NCI-H2081 treated with DMSO at 0.1 percent for 48 hours (cell line): Measurements from ENCODE around the gene GGA1.
"Not testable (repeated sequence)": the region's sequence is repeated elsewhere in the genome, so short reads cannot be mapped to it uniquely, and the experiment has no call there.

Experiments used
- DNase-seq: peaks from one replicate; lab custom pipeline; 2025; lab: John Stamatoyannopoulos, UW

The GGA1 gene

DNA sequence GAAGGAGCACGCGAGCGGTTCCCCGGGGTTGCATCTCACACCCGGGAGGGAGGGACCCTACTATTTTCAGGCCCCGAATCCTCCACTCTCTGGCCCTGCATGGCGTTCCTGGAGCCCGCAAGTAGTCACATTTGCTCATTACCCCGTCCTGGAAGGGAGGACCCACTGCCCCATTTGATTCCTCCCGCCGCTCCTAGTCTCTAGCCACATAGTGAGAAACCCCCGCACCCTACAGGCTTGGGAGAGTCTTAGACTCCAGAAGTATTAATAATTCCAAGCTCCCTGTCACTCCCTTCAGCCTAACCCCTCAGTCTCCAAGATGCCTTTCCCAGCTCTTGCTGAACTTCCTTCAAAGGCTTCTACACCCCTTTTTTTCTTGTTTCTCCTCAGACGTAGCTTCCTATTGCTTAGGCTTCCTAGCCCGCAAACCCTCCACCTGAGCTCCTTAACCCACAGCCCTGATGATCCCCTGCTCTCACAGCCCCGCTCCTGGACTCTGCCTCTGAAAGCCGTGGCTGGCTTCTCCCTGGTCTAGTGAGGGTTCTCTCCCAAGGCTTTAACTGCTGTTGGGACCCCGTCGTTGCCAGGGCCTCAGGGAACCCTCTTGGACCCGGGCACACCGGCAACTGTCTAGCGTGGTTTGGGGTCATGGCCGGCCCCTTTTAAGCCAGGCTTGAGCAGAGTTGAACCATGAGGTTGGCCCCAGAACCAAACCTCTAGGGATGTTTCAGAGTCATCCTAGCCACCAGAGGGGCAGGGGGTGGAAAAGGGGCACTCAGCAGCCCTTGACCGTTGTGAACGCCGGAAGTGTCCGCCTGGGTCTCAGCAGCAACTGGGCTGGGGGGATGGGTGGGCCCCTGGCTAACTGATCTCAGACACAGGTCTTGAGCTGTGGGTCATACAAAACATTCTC lies 862 bp downstream of the GGA1 start:
- no peak for DNase-seq

DNA sequence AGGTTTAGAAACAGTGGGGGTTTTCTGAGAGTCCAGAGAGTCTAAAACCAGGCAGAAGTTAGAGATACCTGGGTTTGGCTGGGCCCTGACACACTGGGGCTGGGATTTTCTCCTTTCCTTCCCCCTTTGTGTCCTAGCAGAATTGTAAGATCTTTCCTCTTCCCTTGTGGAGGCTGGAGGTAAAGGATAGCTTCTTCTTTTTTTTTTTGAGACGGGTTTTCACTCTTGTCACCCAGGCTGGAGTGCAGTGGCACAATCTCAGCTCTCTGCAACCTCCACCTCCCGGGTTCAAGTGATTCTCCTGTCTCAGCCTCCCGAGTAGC lies 1.5 kb downstream of the GGA1 start:
- DNase-seq, result not testable (repeated sequence)

DNA sequence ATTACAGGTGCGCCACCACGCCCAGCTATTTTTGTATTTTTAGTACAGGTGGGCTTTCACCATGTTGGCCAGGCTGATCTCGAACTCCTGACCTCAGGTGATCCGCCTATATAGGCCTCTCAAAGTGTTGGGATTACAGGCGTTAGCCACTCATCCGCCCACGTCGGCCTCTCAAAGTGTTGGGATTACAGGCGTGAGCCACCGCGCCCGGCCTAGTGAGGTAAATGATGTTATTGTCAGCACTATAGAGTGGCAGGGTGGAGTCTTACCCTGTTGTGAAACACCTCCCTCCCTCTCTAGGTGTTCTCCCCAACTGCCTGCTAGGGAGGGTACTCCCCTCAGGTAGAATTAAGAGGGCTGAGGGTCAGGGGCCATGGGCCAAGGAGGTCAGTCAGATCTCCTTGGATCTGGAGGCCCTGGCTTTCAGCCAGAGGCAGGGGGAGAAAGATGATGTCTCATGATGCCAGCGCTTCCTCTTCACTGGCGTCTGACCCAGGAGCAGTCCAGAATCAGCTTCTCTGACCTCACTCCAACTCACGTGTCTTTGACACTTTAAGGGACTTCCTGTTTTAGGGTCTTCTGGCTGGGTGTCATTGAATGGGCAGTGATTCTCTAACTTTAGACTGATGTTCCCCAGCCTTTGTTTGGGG lies 2.0 kb downstream of the GGA1 start:
- no peak for DNase-seq

DNA sequence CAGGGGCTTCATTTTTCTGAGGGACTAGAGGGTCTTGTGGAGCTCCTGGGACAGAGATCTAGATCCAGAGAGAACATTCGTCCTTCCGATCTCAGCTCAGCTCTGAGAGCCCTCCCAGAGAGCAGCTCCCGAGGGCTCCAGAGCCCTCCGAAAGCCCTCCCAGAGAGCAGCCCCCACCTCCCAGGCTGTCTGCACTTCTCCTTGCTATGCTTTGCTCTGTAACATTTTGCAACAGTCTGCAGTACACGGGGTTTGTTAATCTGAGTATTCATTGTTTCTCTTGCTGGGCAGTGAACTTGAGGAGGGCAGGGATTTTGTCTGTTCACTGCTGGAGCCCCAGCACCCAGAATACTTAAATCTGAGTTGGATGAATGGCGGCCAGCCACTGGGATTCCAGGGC lies 2.6 kb downstream of the GGA1 start:
- no peak for DNase-seq

DNA sequence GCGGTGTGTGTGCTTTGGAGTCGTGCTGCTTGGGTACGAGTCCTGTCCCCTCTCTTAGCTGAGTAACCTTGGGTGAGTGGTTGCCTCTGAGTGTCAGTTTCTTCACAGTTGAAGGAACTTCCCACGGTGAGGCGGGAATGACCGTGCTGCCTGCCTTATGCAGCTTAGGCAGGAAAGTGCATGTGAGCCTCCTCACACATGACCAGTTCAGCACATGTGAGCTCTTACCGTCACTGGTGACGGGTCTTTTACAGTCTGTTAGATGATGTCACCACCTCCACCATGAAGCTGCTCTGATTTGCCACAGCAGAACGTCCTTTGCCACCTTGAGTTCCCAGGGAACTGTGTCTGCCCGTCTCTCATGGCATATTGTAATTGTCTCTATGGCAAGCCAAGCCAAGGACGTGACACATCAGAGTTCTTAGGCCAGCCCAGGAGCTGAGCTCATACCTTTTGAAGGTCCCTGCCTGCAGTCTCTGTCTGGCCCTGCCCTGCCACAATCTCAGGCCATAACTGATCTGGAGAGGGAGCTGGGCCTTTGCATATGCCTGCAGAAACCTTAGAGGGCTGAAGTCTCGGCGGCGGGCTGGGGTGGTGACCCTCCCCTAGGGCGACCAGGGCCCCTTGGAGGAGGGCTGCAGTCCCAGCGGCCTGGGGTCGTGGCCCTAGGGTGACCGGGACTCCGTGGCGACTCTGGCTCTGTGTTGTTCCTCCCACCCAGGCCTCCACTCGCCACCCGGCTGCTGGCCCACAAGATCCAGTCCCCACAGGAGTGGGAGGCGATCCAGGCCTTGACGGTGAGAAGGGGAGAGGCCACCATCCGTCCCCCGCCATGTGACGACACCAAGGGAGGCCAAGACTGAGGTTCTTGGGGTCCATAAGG lies 7.8 kb downstream of the GGA1 start:
- DNase-seq, result no peak

DNA sequence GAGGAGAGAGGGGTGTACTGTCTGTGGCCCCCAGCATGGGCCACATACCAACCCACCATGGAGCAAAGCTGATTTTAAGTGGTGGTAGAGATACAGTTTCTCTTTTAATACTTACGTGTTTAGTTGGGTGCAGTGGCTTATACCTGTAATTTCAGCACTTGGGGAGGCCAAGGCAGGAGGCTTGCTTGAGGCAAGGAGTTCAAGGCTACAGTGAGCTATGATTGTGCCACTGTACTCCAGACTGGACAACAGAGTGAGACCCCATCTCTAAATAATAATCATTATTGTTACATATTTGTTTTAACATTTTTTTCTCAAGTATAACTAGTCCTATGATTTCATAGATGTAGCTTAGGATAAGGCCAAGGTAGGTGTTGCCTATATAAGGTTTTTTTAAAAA lies 8.8 kb downstream of the GGA1 start:
- DNase-seq, result no peak

DNA sequence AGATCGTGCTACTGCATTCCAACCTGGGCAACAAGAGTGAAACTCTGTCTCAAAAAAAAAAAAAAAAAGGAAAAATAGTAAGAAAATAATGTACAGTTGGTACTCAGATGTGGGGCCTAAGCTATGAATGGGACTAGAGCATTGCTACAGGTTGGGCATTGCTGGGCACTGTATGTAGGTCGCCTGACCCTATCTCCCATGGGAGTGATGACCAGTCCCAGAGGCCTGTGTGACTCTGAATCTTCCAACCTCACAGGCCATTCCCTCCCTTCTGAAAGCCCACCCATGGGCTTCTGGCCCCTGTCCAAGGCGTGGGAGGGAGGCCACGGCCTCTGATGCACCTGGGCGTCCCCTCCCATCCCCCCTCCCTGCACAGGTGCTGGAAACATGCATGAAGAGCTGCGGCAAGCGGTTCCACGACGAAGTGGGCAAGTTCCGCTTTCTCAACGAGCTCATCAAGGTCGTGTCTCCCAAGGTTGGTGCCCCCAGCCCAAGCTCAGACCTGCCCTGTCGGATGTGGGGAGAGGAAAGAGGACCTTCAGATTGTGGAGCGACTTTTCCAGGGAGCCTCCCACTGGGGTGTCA lies 9.5 kb downstream of the GGA1 start:
- no peak for DNase-seq

DNA sequence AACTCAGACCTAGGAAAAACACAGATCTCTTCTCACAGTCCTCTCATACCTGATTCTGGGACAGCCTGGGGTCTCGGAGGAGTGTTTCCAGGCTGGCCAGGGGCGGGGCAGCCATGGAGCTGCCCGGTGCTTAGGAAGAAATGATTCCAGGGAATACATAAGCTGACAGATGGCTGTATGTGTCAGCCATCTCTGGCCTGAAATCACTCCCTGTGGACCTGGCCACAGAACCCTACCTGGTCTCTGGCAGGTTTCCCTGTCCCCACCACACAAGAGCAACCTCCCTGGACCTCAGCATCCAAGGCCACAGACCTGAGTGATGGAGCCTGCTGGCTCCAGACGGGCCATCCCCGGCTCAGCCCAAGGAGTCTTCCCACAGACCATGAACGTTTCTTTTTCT lies 10.0 kb downstream of the GGA1 start:
- DNase-seq, result no peak

DNA sequence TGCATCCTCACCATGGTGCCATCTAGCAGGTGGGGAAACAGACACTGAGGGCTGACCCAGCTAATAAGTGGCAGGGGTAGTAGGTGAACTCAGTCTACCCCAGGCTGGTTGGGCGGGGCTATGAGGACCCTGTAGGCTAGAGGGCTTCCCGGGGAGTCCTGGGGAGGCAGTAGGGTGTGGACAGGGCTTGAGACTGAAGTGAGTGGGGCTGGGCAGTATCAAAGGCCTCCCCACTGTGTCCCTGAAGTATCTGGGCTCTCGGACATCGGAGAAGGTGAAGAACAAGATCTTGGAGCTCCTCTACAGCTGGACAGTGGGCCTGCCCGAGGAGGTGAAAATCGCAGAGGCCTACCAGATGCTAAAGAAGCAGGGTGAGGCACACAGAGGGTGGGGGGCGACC lies 11.4 kb downstream of the GGA1 start:
- DNase-seq, result no peak

DNA sequence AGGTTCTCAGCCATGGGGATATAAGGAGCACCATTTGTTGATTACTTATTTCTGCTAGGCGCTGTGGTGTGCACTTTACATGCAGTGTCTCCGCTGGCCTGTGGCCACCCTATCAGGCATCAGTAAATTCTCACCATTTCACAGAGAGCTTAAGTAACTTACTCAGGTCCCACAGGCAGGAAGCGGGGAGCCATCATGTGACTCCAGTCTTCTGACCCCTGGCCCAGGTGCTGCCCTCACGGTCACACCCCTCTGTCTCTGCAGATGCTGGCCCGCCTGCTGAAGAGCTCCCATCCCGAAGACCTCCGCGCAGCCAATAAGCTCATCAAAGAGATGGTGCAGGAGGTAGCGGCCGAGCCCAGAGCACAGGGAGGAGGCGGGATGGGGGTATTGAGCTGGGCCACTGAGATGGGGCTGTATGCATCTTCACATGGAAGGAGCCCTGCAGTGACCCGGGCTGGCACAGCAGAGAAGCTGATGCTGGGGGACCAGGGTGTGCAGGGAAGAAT lies 12.8 kb downstream of the GGA1 start:
- DNase-seq, result no peak

DNA sequence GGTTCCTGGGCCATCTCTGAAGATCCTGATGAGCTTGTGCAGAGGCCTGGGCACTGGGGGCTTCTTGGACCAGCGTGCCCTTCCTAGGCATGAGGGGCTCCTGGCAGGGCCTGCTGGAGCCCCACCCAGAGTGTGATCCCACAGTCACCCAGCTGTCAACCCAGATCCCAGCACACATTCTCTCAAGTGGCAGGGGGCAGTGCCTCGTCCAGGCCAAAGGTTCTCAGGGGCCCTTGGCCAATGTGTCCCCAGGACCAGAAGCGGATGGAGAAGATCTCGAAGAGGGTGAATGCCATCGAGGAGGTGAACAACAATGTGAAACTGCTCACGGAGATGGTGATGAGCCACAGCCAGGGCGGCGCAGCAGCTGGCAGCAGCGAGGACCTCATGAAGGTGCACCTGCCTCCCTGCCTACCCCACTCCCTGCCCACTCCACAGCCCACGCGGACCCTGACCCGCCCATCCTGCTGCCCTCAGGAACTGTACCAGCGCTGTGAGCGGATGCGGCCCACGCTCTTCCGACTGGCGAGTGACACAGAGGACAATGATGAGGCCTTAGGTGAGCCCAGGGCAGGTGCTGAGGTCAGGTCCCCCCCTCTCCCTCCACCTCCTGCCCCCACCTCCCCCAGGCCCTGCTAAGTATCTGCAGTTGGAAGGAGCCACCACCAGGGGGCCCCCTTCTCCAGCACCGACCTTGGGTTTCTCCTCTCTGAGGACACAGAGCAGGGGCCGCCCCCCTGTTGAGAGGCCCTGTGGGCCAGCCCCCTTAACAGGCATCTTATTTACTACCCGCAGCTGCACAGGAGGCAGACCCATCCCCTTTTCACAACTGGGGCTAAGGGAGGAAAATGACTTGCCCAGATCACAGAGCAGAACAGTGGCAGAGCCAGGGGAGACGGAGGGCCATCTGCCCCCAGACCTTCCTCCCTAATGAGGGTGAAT lies 14.7 kb downstream of the GGA1 start:
- no peak for DNase-seq

DNA sequence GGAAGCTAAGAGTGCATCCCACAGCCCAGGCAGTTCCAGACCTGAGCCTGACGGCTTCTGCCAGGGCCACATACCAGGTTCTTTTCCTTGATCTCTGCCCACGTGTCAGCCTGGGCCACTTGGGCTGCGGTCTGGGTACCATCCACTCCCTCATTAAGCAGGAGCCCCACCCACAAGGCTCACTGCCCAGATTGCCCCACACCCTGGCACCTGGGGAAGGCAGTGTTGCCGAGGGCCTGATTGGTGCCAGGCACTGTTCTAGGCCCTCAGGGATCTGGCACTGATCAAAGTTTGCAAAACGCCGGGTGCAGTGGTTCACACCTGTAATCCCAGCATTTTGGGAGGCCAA lies 15.4 kb downstream of the GGA1 start:
- DNase-seq, result no peak

DNA sequence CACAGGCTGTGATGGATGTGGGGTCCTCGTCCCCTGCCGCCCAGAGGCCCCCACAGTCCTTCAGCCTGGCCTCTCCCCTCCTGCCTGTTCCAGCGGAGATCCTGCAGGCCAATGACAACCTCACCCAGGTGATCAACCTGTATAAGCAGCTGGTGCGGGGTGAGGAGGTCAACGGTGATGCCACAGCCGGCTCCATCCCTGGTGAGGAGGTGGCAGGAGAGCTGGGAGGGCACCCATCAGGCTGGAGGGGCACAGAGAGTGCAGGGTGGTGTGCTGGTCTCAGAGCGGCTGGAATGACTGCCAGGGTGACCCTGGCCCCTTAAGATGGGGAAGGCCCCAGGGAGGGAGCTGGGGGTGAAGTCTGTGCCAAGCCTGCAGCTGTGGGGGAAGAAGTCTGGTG lies 16.2 kb downstream of the GGA1 start:
- no peak for DNase-seq

DNA sequence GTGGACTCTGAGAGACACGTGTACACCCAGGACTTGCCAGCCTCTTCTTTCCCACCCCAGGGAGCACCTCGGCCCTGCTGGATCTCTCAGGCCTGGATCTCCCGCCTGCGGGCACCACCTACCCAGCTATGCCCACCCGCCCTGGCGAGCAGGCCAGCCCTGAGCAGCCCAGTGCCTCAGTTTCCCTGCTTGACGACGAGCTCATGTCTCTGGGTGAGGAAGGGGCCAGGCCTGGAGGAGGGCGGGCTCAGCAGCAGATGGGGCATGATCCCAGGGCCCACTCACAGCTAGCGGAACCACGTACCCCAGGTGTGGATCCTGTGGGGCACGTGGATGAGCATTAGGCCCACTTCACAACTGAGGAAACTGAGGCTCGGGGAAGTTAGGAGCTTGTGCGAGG lies 17.1 kb downstream of the GGA1 start:
- no peak for DNase-seq

DNA sequence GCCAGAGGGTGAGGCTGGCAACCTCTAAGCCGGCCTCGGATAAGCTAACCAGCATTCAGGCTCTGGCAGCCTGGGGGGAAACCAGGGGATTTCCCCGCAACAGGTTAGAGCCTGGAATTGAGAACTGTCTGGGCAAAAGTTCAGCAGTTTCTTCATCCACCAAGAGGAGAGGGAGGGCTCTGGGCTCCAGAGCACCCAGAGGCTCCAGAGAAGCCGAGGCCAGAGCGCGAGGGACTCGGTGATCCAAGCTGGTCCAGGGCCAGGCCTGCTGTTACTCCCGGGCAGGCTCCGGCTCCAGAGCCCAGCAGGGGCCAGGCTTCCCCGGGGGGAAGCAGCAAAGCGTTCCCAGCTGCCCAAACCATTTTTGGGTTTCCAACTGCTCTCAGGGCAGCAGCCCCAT lies 17.5 kb downstream of the GGA1 start:
- DNase-seq, result no peak

DNA sequence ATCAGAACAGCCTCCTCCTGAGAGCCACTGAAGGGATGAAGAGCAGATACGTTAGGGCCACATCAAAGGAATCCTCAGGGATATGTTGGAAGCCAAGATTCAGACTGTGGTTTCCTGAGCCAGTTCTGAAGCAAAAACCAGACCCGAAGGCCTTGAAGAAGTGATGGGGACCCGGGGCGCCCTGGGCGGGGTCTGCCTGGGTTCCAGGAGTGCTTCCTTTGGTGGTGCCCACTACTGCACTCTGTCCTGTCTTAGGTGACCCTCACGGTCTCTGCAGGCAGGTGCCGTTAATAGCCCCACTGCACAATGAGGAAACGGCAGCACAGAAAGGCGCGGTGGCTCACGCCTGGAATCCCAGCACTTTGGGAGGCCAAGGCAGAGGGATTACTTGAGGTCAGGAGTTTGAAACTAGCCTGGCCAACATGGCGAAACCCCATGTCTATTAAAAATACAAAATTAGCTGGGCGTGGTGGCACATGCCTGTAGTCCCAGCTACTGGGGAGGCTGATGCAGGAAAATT lies 18.0 kb downstream of the GGA1 start:
- no peak for DNase-seq

DNA sequence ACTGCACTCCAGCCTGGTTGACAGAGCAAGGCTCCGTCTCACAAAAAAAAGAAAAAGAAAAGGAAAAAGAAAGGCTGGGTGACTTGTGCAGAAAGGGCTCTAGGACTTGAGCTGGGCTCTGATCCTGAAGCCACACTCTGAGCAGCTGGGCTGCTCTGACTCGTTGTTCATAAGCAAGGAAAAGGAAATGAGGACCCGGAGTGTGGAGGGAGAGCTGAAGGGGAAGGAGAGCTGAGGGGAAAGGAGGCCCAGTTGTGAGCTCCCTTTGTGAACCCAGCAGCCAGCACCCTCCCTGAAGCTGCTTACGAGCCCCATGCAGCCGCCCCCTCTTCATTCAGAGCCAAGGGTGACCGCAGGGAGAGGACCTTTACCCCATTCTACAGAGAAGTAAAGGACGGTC lies 18.5 kb downstream of the GGA1 start:
- DNase-seq, result no peak

DNA sequence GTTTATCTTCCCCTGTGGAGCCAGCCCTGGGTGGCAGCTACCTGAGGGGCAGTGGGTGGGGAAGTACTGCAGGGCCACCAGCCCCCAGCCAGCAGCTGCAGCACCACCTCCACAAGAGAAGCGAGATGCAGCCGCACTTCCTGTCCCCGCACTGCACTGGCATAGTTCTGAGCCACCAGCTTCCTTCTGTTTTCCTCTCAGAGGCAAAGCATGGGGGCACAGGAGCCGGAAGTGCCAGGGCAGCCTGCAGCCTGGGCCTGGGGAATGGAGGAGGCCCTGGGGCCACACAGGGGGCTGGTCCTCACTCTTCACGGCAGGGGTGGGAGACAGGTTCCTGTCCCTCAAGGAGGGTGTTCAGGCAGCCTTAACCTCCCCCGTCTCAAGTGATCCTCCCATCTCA lies 18.9 kb downstream of the GGA1 start:
- no peak for DNase-seq

DNA sequence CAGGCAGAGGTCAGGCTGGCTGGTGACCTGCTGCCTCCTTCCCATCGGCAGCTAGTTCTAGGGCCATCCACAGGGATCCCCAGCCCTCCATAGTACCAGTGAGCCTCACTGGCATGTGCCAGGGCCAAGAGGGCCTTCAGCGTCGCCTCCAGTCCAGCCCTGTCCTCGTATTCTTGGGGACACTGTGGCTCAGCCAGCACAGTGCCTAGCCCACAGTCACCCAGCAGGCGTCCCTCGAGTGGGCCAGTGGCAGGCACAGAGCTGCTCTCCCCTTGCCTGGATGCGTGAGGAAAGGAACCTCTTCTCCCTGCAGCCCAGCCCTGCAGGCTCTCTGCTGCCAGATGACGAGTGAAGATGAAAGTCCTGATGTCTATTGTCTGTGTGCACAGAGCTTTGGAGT lies 20.2 kb downstream of the GGA1 start:
- no peak for DNase-seq

DNA sequence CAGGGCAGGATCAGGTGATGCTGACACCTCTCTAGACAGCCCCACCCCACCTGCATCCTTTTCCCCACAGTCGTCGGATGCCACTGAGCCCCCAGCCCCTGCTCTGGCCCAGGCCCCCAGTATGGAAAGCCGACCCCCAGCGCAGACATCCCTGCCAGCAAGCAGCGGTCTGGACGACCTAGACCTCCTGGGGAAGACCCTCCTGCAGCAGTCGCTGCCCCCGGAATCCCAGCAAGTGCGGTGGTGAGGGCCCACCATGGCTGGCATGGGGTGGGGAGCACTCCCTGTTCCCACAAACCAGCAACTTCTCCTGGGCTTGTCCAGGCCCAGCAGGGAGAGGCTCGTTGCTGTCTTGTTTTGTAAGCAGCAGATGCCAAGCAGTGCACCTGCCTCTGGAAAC lies 21.3 kb downstream of the GGA1 start:
- no peak for DNase-seq

DNA sequence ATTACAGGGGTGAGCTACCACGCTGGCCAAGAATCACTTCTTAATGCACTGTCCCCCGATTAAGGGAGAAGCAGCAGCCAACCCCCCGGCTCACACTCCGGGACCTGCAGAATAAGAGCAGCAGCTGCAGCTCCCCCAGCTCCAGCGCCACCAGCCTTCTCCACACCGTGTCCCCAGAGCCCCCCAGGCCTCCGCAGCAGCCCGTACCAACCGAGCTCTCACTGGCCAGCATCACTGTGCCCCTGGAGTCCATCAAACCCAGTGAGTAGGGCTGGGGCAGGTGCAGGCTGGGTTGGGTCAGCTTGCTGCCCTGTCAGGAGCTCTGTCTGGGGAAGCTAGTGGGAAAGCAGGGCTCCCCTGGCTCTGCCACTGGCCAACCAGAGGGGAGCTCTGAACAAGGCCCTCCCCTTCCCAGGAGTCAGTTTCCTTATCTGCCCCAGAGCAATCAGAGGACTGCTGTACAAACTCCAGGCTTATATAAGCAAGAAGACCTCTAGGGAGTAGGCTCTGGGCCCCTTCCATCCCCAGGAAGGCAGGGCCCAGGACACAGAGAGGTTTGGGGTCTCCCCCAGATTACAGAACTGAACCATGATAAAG lies 22.3 kb downstream of the GGA1 start:
- no peak for DNase-seq
